Left ventricle myocardium superior (tissue), 1 donor: ENCODE data around the gene SMIM1. TPM values are rescaled to one million over a fixed set of nuclear protein-coding genes. Genes with fewer than 3 reads are reported as not detected.
A peak's percentile ranks its signal among the peaks of the same experiment; 100 is the strongest.
"Not testable (repeated sequence)": the region's sequence is repeated elsewhere in the genome, so short reads cannot be mapped to it uniquely, and the experiment has no call there.

Experiments
- ATAC-seq: fragments of 200-7000 bp; cut with Tn5 transposase; one replicate; pipeline ENCODE4 v1.9.1; 2020; ENCODE audit warnings: mild to moderate bottlenecking, moderate library complexity
- DNase-seq: peaks from one replicate; pipeline ENCODE4 v3.0.0-alpha.2; 2020
- intact Hi-C: fragments of 100-400 bp; cut with micrococcal nuclease; formaldehyde crosslinking; loops from one replicate; pipeline ENCODE4 v1.11.0; 2022
- total RNA-seq: library from RNA; stranded (reverse); fragmentation: NEBNext Ultra II Directional; extraction: Animal tissue kit (Norgen Biotek cat#: 25700); gene quantifications from one replicate; pipeline ENCODE4 v1.2.1, GENCODE V29; 2021
- donor health status: DM: no; HTN: yes; CAD: no; lungs with severe emphysema.

SMIM1 gene
- total RNA-seq, 1 donor from 2014 or later, result 15.3 TPM

- intact Hi-C loops, result no loop called here
- ATAC-seq (no peak), DNase-seq (peak; percentile 23)
Observed at GRCh38 chr1:3735688-3736087, 36.9 kb upstream of the SMIM1 start.

DNA sequence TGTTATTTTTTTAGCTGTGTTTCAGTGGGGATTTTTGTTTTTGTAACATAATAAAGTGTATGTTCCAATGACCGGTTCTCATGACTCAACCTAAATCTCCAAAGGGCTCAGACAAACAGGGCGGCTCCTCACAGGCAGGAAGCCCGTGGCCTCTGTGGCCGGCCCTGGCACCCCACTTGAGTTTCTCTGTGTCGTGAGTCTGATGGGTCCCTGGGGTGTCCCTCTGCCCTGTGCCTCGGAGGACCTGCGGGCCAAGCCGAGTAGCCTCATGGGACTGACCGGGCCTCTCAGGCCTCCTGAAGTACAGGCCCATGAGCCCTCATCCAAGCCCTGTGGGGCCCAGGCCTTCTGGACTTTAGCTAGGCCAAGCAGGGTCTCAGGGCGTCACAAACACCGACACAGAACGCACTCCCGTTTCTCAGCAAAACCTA is 36.4 kb upstream of the SMIM1 start:
- ATAC-seq, result peak; percentile 35
- intact Hi-C loops, result no loop called here
- peak; percentile 33 for DNase-seq

DNA sequence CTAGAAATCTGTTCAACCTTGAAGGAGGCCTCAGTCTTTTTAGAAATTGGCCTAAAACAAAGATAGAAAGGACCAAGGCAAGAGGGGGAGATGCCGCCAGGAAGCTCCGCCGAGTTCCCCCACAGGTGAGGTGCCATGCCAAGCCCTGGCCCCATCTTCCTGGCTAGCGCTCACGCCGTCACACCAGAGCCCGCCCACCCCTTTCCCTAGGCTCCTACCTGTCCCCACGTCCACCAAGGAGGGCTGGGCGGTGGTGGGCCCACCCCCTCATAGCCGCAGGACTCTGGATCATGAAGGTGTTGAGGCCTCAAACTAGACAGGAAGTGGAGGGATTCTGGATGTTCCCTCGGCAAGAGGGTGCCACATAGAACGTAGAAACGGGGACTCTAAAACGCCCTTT is 35.8 kb upstream of the SMIM1 start:
- ATAC-seq (no peak), DNase-seq (peak; percentile 11)
- intact Hi-C loops, result no loop called here

- DNase-seq (peak; percentile 11), ATAC-seq (no peak)
- intact Hi-C loops, result no loop called here
Observed at GRCh38 chr1:3738943-3739342, 33.6 kb upstream of the SMIM1 start.

GRCh38 chr1:3740042-3740441 is 32.5 kb upstream of the SMIM1 start:
- DNase-seq, result peak; percentile 42
- intact Hi-C loops, result no loop called here
- peak; percentile 36 for ATAC-seq

GRCh38 chr1:3740752-3741151 is 31.8 kb upstream of the SMIM1 start:
- DNase-seq (peak; percentile 21), ATAC-seq (no peak)
- intact Hi-C loops, result no loop called here

- intact Hi-C loops, result no loop called here
- peak; percentile 21 for DNase-seq
- no peak for ATAC-seq
Observed at GRCh38 chr1:3741566-3742438, 30.7 kb upstream of the SMIM1 start.

DNA sequence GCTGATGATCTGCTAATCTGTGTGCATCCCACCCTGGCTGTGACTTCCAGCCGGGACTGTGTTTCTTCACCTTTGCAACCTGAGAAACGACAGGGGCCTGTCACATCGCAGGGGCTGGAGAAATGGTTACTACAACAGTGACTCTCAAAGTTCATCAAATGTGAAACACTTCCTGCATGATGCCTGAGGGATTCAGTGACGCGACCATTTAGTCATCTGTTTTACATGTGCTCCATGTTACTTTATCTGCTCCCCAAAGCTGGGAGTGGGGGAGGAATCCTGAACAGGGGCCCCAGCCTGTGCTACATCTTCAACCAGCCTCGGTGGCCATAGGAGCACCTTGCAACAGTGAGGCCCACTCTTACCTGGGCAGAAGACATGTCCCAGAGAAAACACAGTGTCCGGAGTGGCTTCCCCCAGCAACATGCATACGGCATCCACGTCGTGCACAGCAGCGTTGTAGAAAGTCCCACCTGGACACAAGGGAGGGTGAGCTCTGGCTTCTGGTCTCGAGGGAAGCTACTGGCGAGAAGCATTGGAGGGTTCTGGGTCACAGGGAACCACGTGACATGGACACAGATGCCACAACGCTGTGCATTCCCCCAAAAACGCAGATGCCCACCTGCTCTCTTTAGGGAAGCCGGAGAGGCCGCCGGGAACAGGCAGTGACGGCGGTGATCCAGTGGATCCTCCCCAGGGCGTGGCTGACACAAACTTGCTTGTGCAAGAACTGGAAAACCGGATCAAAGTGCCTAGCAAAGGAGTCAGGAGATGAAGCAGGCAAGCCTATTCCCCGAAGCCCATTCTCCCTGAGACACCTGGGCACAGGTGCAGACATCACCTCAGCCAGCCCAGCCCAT is 29.9 kb upstream of the SMIM1 start:
- DNase-seq, result no peak
- intact Hi-C loops, result no loop called here

GRCh38 chr1:3743421-3743820 is 29.1 kb upstream of the SMIM1 start:
- DNase-seq, result no peak
- ATAC-seq, result no peak
- intact Hi-C loops, result no loop called here

More for the DNA sequence above, 29.9 kb upstream of the SMIM1 start:
- no peak for ATAC-seq

DNA sequence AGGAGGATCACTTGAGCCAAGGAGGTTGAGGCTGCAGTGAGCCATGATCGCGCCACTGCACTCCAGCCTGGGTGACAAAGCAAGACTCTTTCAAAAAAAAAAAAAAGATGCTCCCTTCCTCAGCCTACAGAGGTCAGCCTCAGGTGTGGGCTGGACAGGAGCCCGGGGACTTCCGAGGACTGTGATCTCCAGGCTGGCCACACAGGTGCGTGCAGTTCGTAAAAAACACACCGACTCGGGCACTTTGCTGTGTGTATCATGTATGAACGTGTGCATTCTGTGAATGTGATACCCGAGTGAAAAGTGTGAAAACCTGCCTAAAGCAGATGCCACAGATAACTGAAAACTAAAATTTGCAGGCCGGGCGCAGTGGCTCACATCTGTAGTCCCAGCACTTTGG is 28.7 kb upstream of the SMIM1 start:
- no peak for DNase-seq
- intact Hi-C loops, result no loop called here
- ATAC-seq, result no peak

- intact Hi-C loops, result no loop called here
- no peak for ATAC-seq
Observed at GRCh38 chr1:3744646-3745045, 27.9 kb upstream of the SMIM1 start.

DNA sequence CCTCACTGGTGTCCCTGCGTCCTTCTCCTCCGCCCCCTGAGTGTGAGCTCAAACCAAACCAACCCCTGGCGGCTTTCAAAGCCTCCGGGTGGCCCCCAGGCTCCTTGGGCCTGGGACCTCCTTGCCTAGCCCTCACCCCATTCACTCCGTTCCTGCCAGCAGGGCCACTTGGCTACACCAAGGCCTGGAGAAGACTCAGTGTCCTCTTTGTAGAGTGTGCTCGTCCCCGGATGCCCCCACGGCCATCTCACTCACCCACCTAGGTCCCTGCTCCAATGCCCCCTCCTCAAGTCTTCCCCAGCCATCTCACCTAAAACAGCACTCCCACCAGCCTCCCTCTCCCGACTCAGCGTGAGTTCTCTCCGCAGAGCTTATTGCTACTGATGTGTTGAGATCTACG is 27.5 kb upstream of the SMIM1 start:
- DNase-seq (no peak), ATAC-seq (no peak)
- intact Hi-C loops, result no loop called here

More at GRCh38 chr1:3744646-3745045, 27.9 kb upstream of the SMIM1 start:
- DNase-seq, result no peak

- ATAC-seq (peak; percentile 4), DNase-seq (no peak)
- intact Hi-C loops, result no loop called here
Observed at GRCh38 chr1:3745590-3746381, 26.8 kb upstream of the SMIM1 start.

GRCh38 chr1:3746389-3746829 is 26.1 kb upstream of the SMIM1 start:
- intact Hi-C loops, result no loop called here
- DNase-seq (no peak), ATAC-seq (peak; percentile 46)

- intact Hi-C loops, result no loop called here
- ATAC-seq, result peak; percentile 97
- DNase-seq, result peak; percentile 94
Observed at GRCh38 chr1:3746830-3747521, 25.6 kb upstream of the SMIM1 start.

GRCh38 chr1:3747522-3747848 is 25.1 kb upstream of the SMIM1 start:
- ATAC-seq, result no peak
- no peak for DNase-seq
- intact Hi-C loops, result no loop called here

GRCh38 chr1:3747903-3748302 is 24.6 kb upstream of the SMIM1 start:
- no peak for DNase-seq
- ATAC-seq, result no peak
- intact Hi-C loops, result no loop called here

- ATAC-seq, DNase-seq, intact Hi-C loops: not testable (repeated sequence)
Observed at GRCh38 chr1:3748316-3748900, 24.1 kb upstream of the SMIM1 start.

- DNase-seq (no peak), ATAC-seq (no peak)
- intact Hi-C loops, result no loop called here
Observed at GRCh38 chr1:3749512-3749911, 23.0 kb upstream of the SMIM1 start.
